K562 (cell line): ENCODE measurements around the gene CCDC33. TPM values are rescaled to one million over a fixed set of nuclear protein-coding genes. Genes with fewer than 3 reads are reported as not detected.
A peak's percentile ranks its signal among the peaks of the same experiment; 100 is the strongest.

Source experiments
- BCOR ChIP-seq: fragments of 450-650 bp; IDR thresholded peaks from 2 replicates; pipeline ENCODE4 v1.6.1; 2016
- DDX20 ChIP-seq: fragments of 450-650 bp; IDR thresholded peaks from 2 replicates; pipeline ENCODE4 v1.6.1; 2016; ENCODE audit warnings: missing genetic modification characterization, low read depth, mild to moderate bottlenecking, missing compliant biosample characterization, moderate library complexity
- E2F5 ChIP-seq: sonication (generic); formaldehyde crosslinking; IDR thresholded peaks from 2 replicates; pipeline ENCODE4 v1.8.0; 2022; ENCODE audit warnings: mild to moderate bottlenecking, missing genetic modification reagents
- HMGN3 ChIP-seq: IDR thresholded peaks from 2 replicates; pipeline ENCODE4 v1.6.1; 2011; ENCODE audit warnings: borderline replicate concordance, low read depth, mild to moderate bottlenecking, mixed read lengths, low read length; ENCODE audit not compliant: insufficient read length; ENCODE audit errors: extremely low read depth
- KDM4B ChIP-seq, 2 experiments: fragments of 450-650 bp in 1 of 2; sonication (generic) in 1 of 2; IDR thresholded peaks; 2 replicates each; pipeline ENCODE4 v1.6.1; 2016 to 2017; ENCODE audit warnings: borderline replicate concordance in 2 of 2, antibody characterized with exemption in 1 of 2, low read depth in 1 of 2, mild to moderate bottlenecking in 1 of 2
- MAZ ChIP-seq, 2 experiments: fragments of 450-650 bp in 1 of 2; sonication (generic) in 1 of 2; formaldehyde crosslinking; IDR thresholded peaks in 1 of 2; conservative IDR thresholded peaks in 1 of 2; 2 replicates each; pipeline versions ENCODE4 v1.4.0 to v1.5.0; 2020; ENCODE audit warnings: mild to moderate bottlenecking in 1 of 2, missing genetic modification reagents in 1 of 2
- MTA3 ChIP-seq: fragments of 450-650 bp; formaldehyde crosslinking; IDR thresholded peaks from 2 replicates; pipeline ENCODE4 v1.6.1; 2017; ENCODE audit warnings: mild to moderate bottlenecking, borderline replicate concordance
- MYC ChIP-seq, 2 experiments: fragments of 250-450 bp in 1 of 2; sonication (Bioruptor Pico) in 1 of 2; IDR thresholded peaks; 2 replicates each; pipeline versions ENCODE4 v1.5.1 to v1.6.1; 2012 to 2021; ENCODE audit warnings: low read depth in 2 of 2, borderline replicate concordance in 1 of 2, improper control_type of control experiment in 1 of 2, low read length in 1 of 2, mild to moderate bottlenecking in 1 of 2, moderate library complexity in 1 of 2
- PTRF ChIP-seq: fragments of 450-650 bp; IDR thresholded peaks from 2 replicates; pipeline ENCODE4 v1.6.1; 2016; ENCODE audit warnings: mild to moderate bottlenecking, missing genetic modification characterization, missing compliant biosample characterization
- RBM39 ChIP-seq: fragments of 200-400 bp; formaldehyde crosslinking; optimal IDR thresholded peaks from 2 replicates; pipeline ENCODE3; 2018; ENCODE audit warnings: low read depth, low read length
- SRSF9 ChIP-seq: fragments of 200-400 bp; formaldehyde crosslinking; IDR thresholded peaks from 2 replicates; pipeline ENCODE4 v1.6.1; 2017; ENCODE audit warnings: low read depth, low read length, borderline replicate concordance
- TCF7 ChIP-seq: sonication (generic); IDR thresholded peaks from 2 replicates; pipeline ENCODE4 v1.6.1; 2016; ENCODE audit warnings: antibody characterized with exemption, borderline replicate concordance
- USF2 ChIP-seq: sonication (generic); formaldehyde crosslinking; IDR thresholded peaks from 2 replicates; pipeline ENCODE4 v1.5.0; 2020; ENCODE audit warnings: missing genetic modification reagents
- YY1 ChIP-seq, 3 experiments: IDR thresholded peaks; 2 replicates each; pipeline ENCODE4 v1.6.1; 2011; ENCODE audit warnings: low read length in 2 of 3, mild to moderate bottlenecking in 2 of 3, moderate library complexity in 2 of 3, borderline replicate concordance in 1 of 3, control low read depth in 1 of 3, low read depth in 1 of 3; ENCODE audit not compliant: insufficient read depth in 3 of 3, insufficient replicate concordance in 2 of 3, control insufficient read depth in 1 of 3, insufficient read length in 1 of 3; ENCODE audit errors: extremely low read depth in 1 of 3
- ZNF24 ChIP-seq: fragments of 450-650 bp; IDR thresholded peaks from 2 replicates; pipeline ENCODE4 v1.6.1; 2016
- ZNF282 ChIP-seq: sonication (generic); formaldehyde crosslinking; IDR thresholded peaks from 2 replicates; pipeline ENCODE4 v1.8.1; 2023; ENCODE audit warnings: missing genetic modification reagents
- polyA plus RNA-seq, 8 experiments: library from polyadenylated mRNA; depleted of rRNA in 4 of 8; stranded (reverse) in 5 of 8; unstranded in 3 of 8; fragments of >200 nt; fragmentation: Nextera tagmentation in 2 of 8; fragmentation: Illumina TruSeq in 1 of 8; extraction: Ambion mirVana in 2 of 8; extraction: Trizol in 1 of 8; gene quantifications; 2 replicates each; pipeline versions ENCODE4 v1.2.1 to v1.2.3, GENCODE V29; 2011 to 2014; ENCODE audit warnings: inconsistent platforms in 1 of 8, missing spikeins in 1 of 8
- total RNA-seq, 7 experiments: library from RNA; depleted of rRNA in 6 of 7; stranded (reverse); fragments of >200 nt in 6 of 7; fragmentation: Illumina TruSeq in 2 of 7; extraction: Trizol in 2 of 7; gene quantifications; 2 replicates each; pipeline versions ENCODE4 v1.2.1 to v1.2.3, GENCODE V29; 2011 to 2021; ENCODE audit warnings: low replicate concordance in 1 of 7
- TF ChIP-seq, protein P1 (sequence below): IDR thresholded peaks from 2 replicates; pipeline ENCODE4 v1.6.1; 2016; ENCODE audit warnings: missing genetic modification characterization, missing compliant biosample characterization
- TF ChIP-seq, protein P2 (sequence below): IDR thresholded peaks from 3 replicates; pipeline ENCODE4 v1.6.1; 2011; ENCODE audit warnings: borderline replicate concordance, mild to moderate bottlenecking, moderate library complexity; ENCODE audit not compliant: insufficient read length; ENCODE audit errors: extremely low read depth

Gene CCDC33
- total and polyA plus RNA-seq, 9 of the 15 experiments (the other 6 are each of a cell fraction or from before 2014, with no cell fraction given): 0.08 to 1.1 (median 0.15) TPM; not detected in 4

DNA sequence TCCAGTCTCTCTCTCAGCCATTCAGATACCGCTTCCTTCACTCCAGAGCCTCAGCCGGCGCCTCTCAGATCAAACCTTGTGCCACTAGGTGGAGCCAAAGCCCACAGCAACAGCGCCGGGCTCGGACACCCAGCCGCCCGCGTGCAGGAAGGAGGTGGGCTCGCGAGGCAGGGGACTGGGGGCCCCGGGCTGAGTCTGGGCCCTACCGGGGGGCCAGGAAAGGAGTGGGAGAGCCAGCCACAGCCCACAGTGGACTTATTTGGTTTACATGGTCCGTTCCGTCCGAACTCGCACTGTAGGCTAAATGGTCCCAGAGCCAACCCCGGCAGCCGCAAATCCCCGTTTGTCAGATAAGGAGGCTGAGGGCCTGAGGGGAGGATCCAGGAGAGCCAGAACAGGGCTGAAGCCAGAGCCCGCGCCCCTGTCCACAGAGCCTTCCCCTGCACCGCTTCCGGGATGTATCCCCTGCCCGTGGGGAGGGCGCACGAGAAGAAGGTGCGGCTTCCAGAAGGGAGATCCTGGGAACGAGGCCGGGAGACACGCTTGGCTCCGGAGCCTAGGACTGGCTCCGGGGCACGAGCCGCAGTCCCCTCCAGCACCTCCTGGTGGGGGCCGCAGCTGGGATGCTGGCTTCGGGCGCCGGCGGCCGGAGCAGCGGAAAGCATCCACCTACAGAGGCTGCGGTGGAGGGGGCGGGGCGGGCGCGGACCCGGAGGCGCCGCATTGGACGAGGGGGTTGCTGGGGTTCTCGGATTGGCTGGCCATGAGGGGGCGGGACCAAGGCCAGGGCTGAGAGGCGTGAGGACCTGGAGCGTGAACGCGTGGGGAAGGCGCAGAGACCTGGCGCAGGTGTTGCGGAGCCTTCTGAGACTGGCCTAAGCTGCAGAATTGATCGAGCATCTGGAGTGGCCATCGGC is 137.9 kb downstream of the CCDC33 start (continued):
- TF ChIP-seq DDX20 (tag): no peak
- TF ChIP-seq MYC (IDR thresholded peaks at IDR 0.05; ENCODE audit: low read depth, low read length): peak; percentile 57
- TF ChIP-seq MYC (CRISPR knock-in tag; IDR thresholded peaks at IDR 0.05; ENCODE audit: borderline replicate concordance, low read depth): peak; percentile 65; the same call in 1 of the 2 replicates
- TF ChIP-seq KDM4B (IDR thresholded peaks at IDR 0.05; ENCODE audit: borderline replicate concordance in 2 of 2, low read depth in 1 of 2): no peak
- TF ChIP-seq ZNF282: no peak
- TF ChIP-seq YY1 (IDR thresholded peaks at IDR 0.05; ENCODE audit: borderline replicate concordance in 1 of 3, control insufficient read depth in 1 of 3, extremely low read depth in 1 of 3, insufficient read depth in 3 of 3, insufficient read length in 1 of 3, insufficient replicate concordance in 2 of 3, low read depth in 1 of 3, low read length in 2 of 3): peak in 1 of 3 experiments; percentile 28
- 0 out of 2 replicates have a peak, but pooled peaks have one; percentile 50 for TF ChIP-seq ZNF24
- peak; percentile 56; the same call in 1 of the 2 replicates for TF ChIP-seq MTA3
- peak; percentile 7; the same call in 1 of the 2 replicates for TF ChIP-seq BCOR
- no peak for TF ChIP-seq RBM39
- TF ChIP-seq, protein P1, sequence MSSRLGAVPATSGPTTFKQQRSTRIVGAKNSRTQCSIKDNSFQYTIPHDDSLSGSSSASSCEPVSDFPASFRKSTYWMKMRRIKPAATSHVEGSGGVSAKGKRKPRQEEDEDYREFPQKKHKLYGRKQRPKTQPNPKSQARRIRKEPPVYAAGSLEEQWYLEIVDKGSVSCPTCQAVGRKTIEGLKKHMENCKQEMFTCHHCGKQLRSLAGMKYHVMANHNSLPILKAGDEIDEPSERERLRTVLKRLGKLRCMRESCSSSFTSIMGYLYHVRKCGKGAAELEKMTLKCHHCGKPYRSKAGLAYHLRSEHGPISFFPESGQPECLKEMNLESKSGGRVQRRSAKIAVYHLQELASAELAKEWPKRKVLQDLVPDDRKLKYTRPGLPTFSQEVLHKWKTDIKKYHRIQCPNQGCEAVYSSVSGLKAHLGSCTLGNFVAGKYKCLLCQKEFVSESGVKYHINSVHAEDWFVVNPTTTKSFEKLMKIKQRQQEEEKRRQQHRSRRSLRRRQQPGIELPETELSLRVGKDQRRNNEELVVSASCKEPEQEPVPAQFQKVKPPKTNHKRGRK (tag): no peak
- TF ChIP-seq, protein P2, sequence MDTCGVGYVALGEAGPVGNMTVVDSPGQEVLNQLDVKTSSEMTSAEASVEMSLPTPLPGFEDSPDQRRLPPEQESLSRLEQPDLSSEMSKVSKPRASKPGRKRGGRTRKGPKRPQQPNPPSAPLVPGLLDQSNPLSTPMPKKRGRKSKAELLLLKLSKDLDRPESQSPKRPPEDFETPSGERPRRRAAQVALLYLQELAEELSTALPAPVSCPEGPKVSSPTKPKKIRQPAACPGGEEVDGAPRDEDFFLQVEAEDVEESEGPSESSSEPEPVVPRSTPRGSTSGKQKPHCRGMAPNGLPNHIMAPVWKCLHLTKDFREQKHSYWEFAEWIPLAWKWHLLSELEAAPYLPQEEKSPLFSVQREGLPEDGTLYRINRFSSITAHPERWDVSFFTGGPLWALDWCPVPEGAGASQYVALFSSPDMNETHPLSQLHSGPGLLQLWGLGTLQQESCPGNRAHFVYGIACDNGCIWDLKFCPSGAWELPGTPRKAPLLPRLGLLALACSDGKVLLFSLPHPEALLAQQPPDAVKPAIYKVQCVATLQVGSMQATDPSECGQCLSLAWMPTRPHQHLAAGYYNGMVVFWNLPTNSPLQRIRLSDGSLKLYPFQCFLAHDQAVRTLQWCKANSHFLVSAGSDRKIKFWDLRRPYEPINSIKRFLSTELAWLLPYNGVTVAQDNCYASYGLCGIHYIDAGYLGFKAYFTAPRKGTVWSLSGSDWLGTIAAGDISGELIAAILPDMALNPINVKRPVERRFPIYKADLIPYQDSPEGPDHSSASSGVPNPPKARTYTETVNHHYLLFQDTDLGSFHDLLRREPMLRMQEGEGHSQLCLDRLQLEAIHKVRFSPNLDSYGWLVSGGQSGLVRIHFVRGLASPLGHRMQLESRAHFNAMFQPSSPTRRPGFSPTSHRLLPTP: no peak
- no peak for TF ChIP-seq PTRF (tag)
- TF ChIP-seq SRSF9: no peak
- TF ChIP-seq E2F5: peak; percentile 21; the same call in 1 of the 2 replicates
- no peak for TF ChIP-seq USF2 (CRISPR knock-in tag)
- TF ChIP-seq HMGN3: no peak
- no peak for TF ChIP-seq TCF7
- peak; percentile 56 to 66; a peak in 3 of 4 replicates for TF ChIP-seq MAZ (CRISPR knock-in tag; conservative IDR thresholded peaks at IDR 0.05 in 1 of 2, IDR thresholded peaks at IDR 0.05 in 1 of 2)
